ENCODE measurements around the gene CD22.

The CD22 gene

GRCh38 chr19:35313587-35313986 is 15.4 kb upstream of the CD22 start:
- in situ Hi-C loops (cut with MboI; ENCODE audit: low sequenced_read_pairs, unreplicated experiment), result no loop called here
- DNase-seq (ENCODE audit: low spot score), result no peak
- TF ChIP-seq CTCF (IDR thresholded peaks at IDR 0.05; ENCODE audit: borderline replicate concordance, control extremely low read depth, extremely low read depth, insufficient read depth, missing control alignments), result no peak

GRCh38 chr19:35314031-35314430 is 15.0 kb upstream of the CD22 start:
- in situ Hi-C loops (cut with MboI; ENCODE audit: low sequenced_read_pairs, unreplicated experiment), result no loop called here
- no peak for DNase-seq (ENCODE audit: low spot score)
- TF ChIP-seq CTCF (IDR thresholded peaks at IDR 0.05; ENCODE audit: borderline replicate concordance, control extremely low read depth, extremely low read depth, insufficient read depth, missing control alignments), result no peak

- TF ChIP-seq CTCF (IDR thresholded peaks at IDR 0.05; ENCODE audit: borderline replicate concordance, control extremely low read depth, extremely low read depth, insufficient read depth, missing control alignments), result no peak
- DNase-seq (ENCODE audit: low spot score), result no peak
- in situ Hi-C loops (cut with MboI; ENCODE audit: low sequenced_read_pairs, unreplicated experiment), result no loop called here
Observed at GRCh38 chr19:35314858-35315470, 14.0 kb upstream of the CD22 start.

GRCh38 chr19:35315883-35316282 is 13.1 kb upstream of the CD22 start:
- DNase-seq (ENCODE audit: low spot score), result no peak
- in situ Hi-C loops (cut with MboI; ENCODE audit: low sequenced_read_pairs, unreplicated experiment), result no loop called here
- TF ChIP-seq CTCF (IDR thresholded peaks at IDR 0.05; ENCODE audit: borderline replicate concordance, control extremely low read depth, extremely low read depth, insufficient read depth, missing control alignments), result no peak

- DNase-seq (ENCODE audit: low spot score), result no peak
- TF ChIP-seq CTCF (IDR thresholded peaks at IDR 0.05; ENCODE audit: borderline replicate concordance, control extremely low read depth, extremely low read depth, insufficient read depth, missing control alignments), result no peak
- in situ Hi-C loops (cut with MboI; ENCODE audit: low sequenced_read_pairs, unreplicated experiment), result no loop called here
Observed at GRCh38 chr19:35316560-35316959, 12.4 kb upstream of the CD22 start.

- TF ChIP-seq CTCF (IDR thresholded peaks at IDR 0.05; ENCODE audit: borderline replicate concordance, control extremely low read depth, extremely low read depth, insufficient read depth, missing control alignments), result no peak
- in situ Hi-C loops (cut with MboI; ENCODE audit: low sequenced_read_pairs, unreplicated experiment), result no loop called here
- no peak for DNase-seq (ENCODE audit: low spot score)
Observed at GRCh38 chr19:35317464-35318043, 11.4 kb upstream of the CD22 start.
